Measurements from ENCODE around the gene VANGL1.

VANGL1 gene

GRCh38 chr1:115706587-115707425 is 65.0 kb downstream of the VANGL1 start:
- no peak for FAIRE-seq

- FAIRE-seq, result no peak
Measured at GRCh38 chr1:115710859-115711624, 69.3 kb downstream of the VANGL1 start.

GRCh38 chr1:115712911-115713609 is 71.3 kb downstream of the VANGL1 start:
- no peak for FAIRE-seq

- no peak for FAIRE-seq
Measured at GRCh38 chr1:115713906-115714305, 72.1 kb downstream of the VANGL1 start.

- FAIRE-seq, result no peak
Measured at GRCh38 chr1:115714572-115715141, 72.9 kb downstream of the VANGL1 start.

GRCh38 chr1:115717541-115717940 is 75.8 kb downstream of the VANGL1 start:
- no peak for FAIRE-seq

GRCh38 chr1:115718011-115718754 is 76.4 kb downstream of the VANGL1 start:
- no peak for FAIRE-seq

GRCh38 chr1:115719285-115719684 is 77.5 kb downstream of the VANGL1 start:
- no peak for FAIRE-seq

- no peak for FAIRE-seq
Measured at GRCh38 chr1:115722221-115722620, 80.5 kb downstream of the VANGL1 start.

GRCh38 chr1:115723756-115724155 is 82.0 kb downstream of the VANGL1 start:
- no peak for FAIRE-seq

GRCh38 chr1:115725600-115725999 is 83.8 kb downstream of the VANGL1 start:
- FAIRE-seq, result no peak

- no peak for FAIRE-seq
Measured at GRCh38 chr1:115726161-115726560, 84.4 kb downstream of the VANGL1 start.

GRCh38 chr1:115726570-115726969 is 84.8 kb downstream of the VANGL1 start:
- no peak for FAIRE-seq

- no peak for FAIRE-seq
Measured at GRCh38 chr1:115727706-115728249, 86.0 kb downstream of the VANGL1 start.

GRCh38 chr1:115728341-115728740 is 86.6 kb downstream of the VANGL1 start:
- no peak for FAIRE-seq

- no peak for FAIRE-seq
Measured at GRCh38 chr1:115729756-115730155, 88.0 kb downstream of the VANGL1 start.

GRCh38 chr1:115732316-115732715 is 90.5 kb downstream of the VANGL1 start:
- FAIRE-seq, result no peak

- no peak for FAIRE-seq
Measured at GRCh38 chr1:115740811-115741210, 99.0 kb downstream of the VANGL1 start.

GRCh38 chr1:115744646-115745275 is 103.0 kb downstream of the VANGL1 start:
- no peak for FAIRE-seq

- FAIRE-seq, result no peak
Measured at GRCh38 chr1:115746021-115746690, 104.4 kb downstream of the VANGL1 start.

Measured in colon (tissue), 2 donors.